Activated T-cell treated with anti-CD3 and anti-CD28 coated beads, Interleukin-2, amount 50 U/mL, for 4 hours (primary cell): ENCODE results near the gene DCBLD2. TPM values are rescaled to one million over a fixed set of nuclear protein-coding genes. Genes with fewer than 3 reads are reported as not detected.

Experiments
- total RNA-seq, 3 donors: library from RNA; stranded (reverse); gene quantifications; one replicate each; pipeline ENCODE4 v1.2.1, GENCODE V29; 2021

The DCBLD2 gene
- total RNA-seq, 3 donors from 2014 or later = 2.2 to 2.3 (median 2.2) TPM

Other genes starting within 250 kb of the DCBLD2 start
- under 1 TPM in 1 of 3 donors, not detected in 2; 0.24 TPM for gene ST3GAL6, start 138.4 kb downstream of the DCBLD2 start, total RNA-seq